ACC112 (cell line): Measurements from ENCODE around the gene LAMB3.
A peak's percentile ranks its signal among the peaks of the same experiment; 100 is the strongest.
"Not testable (repeated sequence)": the region's sequence is repeated elsewhere in the genome, so short reads cannot be mapped to it uniquely, and the experiment has no call there.

Experiments used
- H2AFZ ChIP-seq: fragments of 200-600 bp; sonication (generic); one replicate; pipeline ENCODE4 v1.6.0; 2017; ENCODE audit warnings: antibody characterized with exemption, low read length; ENCODE audit not compliant: unreplicated experiment
- H3K27ac ChIP-seq: fragments of 200-600 bp; sonication (generic); 2 replicates; pipeline ENCODE4 v1.5.1; 2014; ENCODE audit warnings: low read depth, mild to moderate bottlenecking, antibody characterized with exemption, low read length, moderate library complexity
- H3K27me3 ChIP-seq: fragments of 200-600 bp; sonication (generic); 2 replicates; pipeline ENCODE4 v1.6.1; 2014; ENCODE audit warnings: mild to moderate bottlenecking, antibody characterized with exemption, low read length, moderate library complexity, mixed read lengths; ENCODE audit not compliant: insufficient read depth
- H3K36me3 ChIP-seq: fragments of 200-600 bp; sonication (generic); 2 replicates; pipeline ENCODE4 v1.6.1; 2016; ENCODE audit warnings: mild to moderate bottlenecking, antibody characterized with exemption, low read length, moderate library complexity, mixed read lengths; ENCODE audit not compliant: insufficient read depth
- H3K4me1 ChIP-seq: fragments of 200-600 bp; sonication (generic); one replicate; pipeline ENCODE4 v1.6.1; 2016; ENCODE audit warnings: low read length, mixed read lengths; ENCODE audit not compliant: insufficient read depth, unreplicated experiment, control insufficient read depth
- H3K4me3 ChIP-seq: fragments of 200-600 bp; sonication (generic); 2 replicates; pipeline ENCODE4 v1.5.1; 2014; ENCODE audit warnings: mild to moderate bottlenecking, low read depth, low read length
- H3K79me2 ChIP-seq: fragments of 200-600 bp; sonication (generic); one replicate; pipeline ENCODE4 v1.6.0; 2016; ENCODE audit warnings: low read length; ENCODE audit not compliant: control insufficient read depth, unreplicated experiment, insufficient read depth

LAMB3 gene

GRCh38 chr1:209652121-209652735, at the start of gene LAMB3:
Gene LAMB3, minus strand, starts transcription at chr1:209652425. Its CDS starts 1,481 bp downstream, at chr1:209650944.
- Histone ChIP-seq H3K4me3 (no peak within 1 kb of the TSS), H3K4me1 (peaks cover 45% of the 10 kb centered on the region), H2AFZ (no peak within 1 kb of the TSS), H3K27me3 (no peaks in the 10 kb centered on the region), H3K27ac (peak within 1 kb of the TSS; percentile 59), H3K36me3 (no peaks in the 10 kb centered on the region), H3K79me2 (no peaks in the 10 kb centered on the region)

- not testable (repeated sequence) for H2AFZ ChIP-seq, H3K4me3 ChIP-seq, H3K27me3 ChIP-seq, H3K36me3 ChIP-seq, H3K27ac ChIP-seq, H3K79me2 ChIP-seq
- H3K4me1 ChIP-seq = peaks cover 13% of the 10 kb centered on the region
Measured at GRCh38 chr1:209700686-209701085, 48.5 kb upstream of the LAMB3 start.

GRCh38 chr1:209697126-209697525, 44.9 kb upstream of the LAMB3 start:
- no peaks in the 10 kb centered on the region for H3K36me3 ChIP-seq
- H3K4me3 ChIP-seq = no peak overlapping the region
- H2AFZ ChIP-seq = no peak overlapping the region
- no peaks in the 10 kb centered on the region for H3K27me3 ChIP-seq
- no peaks in the 10 kb centered on the region for H3K79me2 ChIP-seq
- peaks cover 9% of the 10 kb centered on the region for H3K4me1 ChIP-seq
- H3K27ac ChIP-seq = no peak overlapping the region

GRCh38 chr1:209696673-209697072, 44.4 kb upstream of the LAMB3 start:
- no peaks in the 10 kb centered on the region for H3K79me2 ChIP-seq
- no peak overlapping the region for H3K27ac ChIP-seq
- no peaks in the 10 kb centered on the region for H3K27me3 ChIP-seq
- H3K36me3 ChIP-seq = no peaks in the 10 kb centered on the region
- no peak overlapping the region for H3K4me3 ChIP-seq
- peaks cover 11% of the 10 kb centered on the region for H3K4me1 ChIP-seq
- H2AFZ ChIP-seq = no peak overlapping the region

- peaks cover 34% of the 10 kb centered on the region for H3K4me1 ChIP-seq
Measured at GRCh38 chr1:209692745-209693504, 40.7 kb upstream of the LAMB3 start.

GRCh38 chr1:209692296-209692695, 40.1 kb upstream of the LAMB3 start:
- Histone ChIP-seq H3K27me3 (no peaks in the 10 kb centered on the region), H3K27ac (no peak overlapping the region; the same call in 1 of the 2 replicates), H3K4me1 (peaks cover 36% of the 10 kb centered on the region), H3K36me3 (no peaks in the 10 kb centered on the region), H2AFZ (peak overlapping the region; percentile 44), H3K79me2 (no peaks in the 10 kb centered on the region), H3K4me3 (no peak overlapping the region)

More at GRCh38 chr1:209692745-209693504, 40.7 kb upstream of the LAMB3 start:
- Histone ChIP-seq H3K27ac (no peak overlapping the region), H3K27me3 (no peaks in the 10 kb centered on the region), H3K79me2 (no peaks in the 10 kb centered on the region), H2AFZ (peak overlapping the region; percentile 51), H3K36me3 (no peaks in the 10 kb centered on the region), H3K4me3 (no peak overlapping the region)

GRCh38 chr1:209691237-209691636, 39.0 kb upstream of the LAMB3 start:
- H3K36me3 ChIP-seq = no peaks in the 10 kb centered on the region
- H3K4me1 ChIP-seq = peaks cover 31% of the 10 kb centered on the region
- H2AFZ ChIP-seq = no peak overlapping the region
- H3K4me3 ChIP-seq = no peak overlapping the region
- no peaks in the 10 kb centered on the region for H3K79me2 ChIP-seq
- no peaks in the 10 kb centered on the region for H3K27me3 ChIP-seq
- no peak overlapping the region for H3K27ac ChIP-seq

- H2AFZ ChIP-seq = no peak overlapping the region
- H3K27me3 ChIP-seq = no peaks in the 10 kb centered on the region
- H3K4me1 ChIP-seq = peaks cover 31% of the 10 kb centered on the region
- no peak overlapping the region for H3K4me3 ChIP-seq
- H3K27ac ChIP-seq = peak overlapping the region; percentile 42
- H3K36me3 ChIP-seq = no peaks in the 10 kb centered on the region
- no peaks in the 10 kb centered on the region for H3K79me2 ChIP-seq
Measured at GRCh38 chr1:209689477-209689876, 37.3 kb upstream of the LAMB3 start.

GRCh38 chr1:209688746-209689234, 36.6 kb upstream of the LAMB3 start:
- no peaks in the 10 kb centered on the region for H3K79me2 ChIP-seq
- peaks cover 31% of the 10 kb centered on the region for H3K4me1 ChIP-seq
- H3K36me3 ChIP-seq = no peaks in the 10 kb centered on the region
- no peak overlapping the region for H3K4me3 ChIP-seq
- no peaks in the 10 kb centered on the region for H3K27me3 ChIP-seq
- no peak overlapping the region for H2AFZ ChIP-seq
- H3K27ac ChIP-seq = peak overlapping the region; percentile 42

GRCh38 chr1:209686322-209686721, 34.1 kb upstream of the LAMB3 start:
- no peaks in the 10 kb centered on the region for H3K27me3 ChIP-seq
- no peak overlapping the region for H3K27ac ChIP-seq
- no peaks in the 10 kb centered on the region for H3K36me3 ChIP-seq
- no peak overlapping the region for H2AFZ ChIP-seq
- no peak overlapping the region for H3K4me3 ChIP-seq
- H3K79me2 ChIP-seq = no peaks in the 10 kb centered on the region
- H3K4me1 ChIP-seq = peaks cover 24% of the 10 kb centered on the region

- no peaks in the 10 kb centered on the region for H3K36me3 ChIP-seq
- H3K27me3 ChIP-seq = no peaks in the 10 kb centered on the region
- H3K4me3 ChIP-seq = no peak overlapping the region
- no peak overlapping the region for H3K27ac ChIP-seq
- peaks cover 19% of the 10 kb centered on the region for H3K4me1 ChIP-seq
- no peaks in the 10 kb centered on the region for H3K79me2 ChIP-seq
- no peak overlapping the region for H2AFZ ChIP-seq
Measured at GRCh38 chr1:209685821-209686220, 33.6 kb upstream of the LAMB3 start.
